WTC11 (cell line): Measurements from ENCODE around the gene MSL3B.

Experiments used
- CTCF ChIP-seq: fragments of 200-600 bp; IDR thresholded peaks from 2 replicates; pipeline ENCODE4 v1.8.0; 2022; ENCODE audit warnings: antibody characterized with exemption
- TEAD1 ChIP-seq: sonication (generic); formaldehyde crosslinking; IDR thresholded peaks from 2 replicates; pipeline ENCODE4 v1.8.0; 2022; ENCODE audit warnings: mild to moderate bottlenecking, missing genetic modification reagents

DNA sequence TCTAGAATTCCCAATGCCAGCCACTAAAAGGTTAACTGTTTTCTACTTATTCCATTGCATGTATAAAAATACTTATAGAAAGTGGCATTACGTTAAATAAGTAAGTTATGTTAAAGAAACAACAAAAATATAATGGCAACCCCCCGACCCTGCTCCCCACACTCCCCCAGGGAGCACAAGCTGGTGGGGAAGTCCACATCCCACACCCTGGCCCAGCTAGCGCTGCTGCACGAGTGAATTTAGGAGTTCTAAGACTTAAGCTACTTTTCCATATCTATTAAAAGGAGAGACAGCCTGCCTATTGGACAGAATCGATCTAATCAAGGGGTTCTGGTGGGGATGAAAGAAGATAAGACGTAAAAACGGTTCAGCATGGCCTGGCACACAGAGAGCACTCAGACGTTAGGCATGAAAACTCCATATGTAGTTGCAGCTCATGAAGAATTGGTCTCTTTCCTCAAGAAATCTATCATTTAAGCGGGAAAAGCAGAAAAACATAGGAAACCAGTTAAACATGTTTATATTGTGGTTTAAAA lies 30.4 kb downstream of the MSL3B start:
- TF ChIP-seq TEAD1 (CRISPR knock-in tag), result no peak
- TF ChIP-seq CTCF, result no peak
